ENCODE measurements around the gene LRGUK. TPM values are rescaled to one million over a fixed set of nuclear protein-coding genes. Genes with fewer than 3 reads are reported as not detected.

The LRGUK gene
- total RNA-seq, 3 donors from 2014 or later (not counting 1 experiment from before 2014, with no cell fraction given): 0.90 to 1.7 (median 0.92) TPM

DNA sequence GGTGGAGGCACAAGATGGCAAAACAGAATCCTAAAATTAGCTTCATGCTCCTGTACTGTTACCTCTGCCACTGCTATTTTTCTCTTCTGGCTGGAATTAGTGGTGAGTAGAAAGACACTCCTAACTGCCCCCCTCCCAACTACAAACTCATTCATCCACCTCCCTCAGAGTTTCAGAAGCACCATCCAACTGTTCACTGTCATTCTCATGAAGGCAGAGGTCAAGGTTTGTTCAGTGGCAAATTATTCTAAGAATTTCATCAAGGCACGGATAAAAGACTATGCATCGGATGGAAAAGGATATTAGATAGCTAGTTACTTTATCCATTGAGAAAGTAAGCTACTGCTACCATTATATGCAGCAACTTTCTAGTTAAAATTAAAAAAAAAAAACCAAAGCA is 59.7 kb downstream of the LRGUK start:
- intact Hi-C loops (cut with micrococcal nuclease): no loop called here
- H3K27me3 ChIP-seq (ENCODE audit: control insufficient read depth, insufficient read depth, low read length): no peaks in the 10 kb centered on the region
- H3K4me1 ChIP-seq (ENCODE audit: control insufficient read depth, insufficient read depth, low read length): no peaks in the 10 kb centered on the region
- no peak for TF ChIP-seq CTCF (IDR thresholded peaks at IDR 0.05)
- H3K27ac ChIP-seq (ENCODE audit: low read length): no peak overlapping the region
- H3K27me3 Mint-ChIP-seq (ENCODE audit: low read depth in 2 of 2): peaks cover 0 to 6% of the 10 kb centered on the region in 2 donors
- no peaks in the 10 kb centered on the region for H3K36me3 ChIP-seq (ENCODE audit: control insufficient read depth, insufficient read depth, low read length)
- no peak overlapping the region for H3K4me3 ChIP-seq (ENCODE audit: low read length)
- no peaks in the 10 kb centered on the region for H3K9me3 ChIP-seq (ENCODE audit: control insufficient read depth, insufficient read depth, low read length)
- H3K4me3 Mint-ChIP-seq: no peak overlapping the region
- H3K27ac Mint-ChIP-seq: no peak overlapping the region
- no peaks in the 10 kb centered on the region for H3K36me3 Mint-ChIP-seq
- ATAC-seq: no peak
- H3K9me3 Mint-ChIP-seq: no peaks in the 10 kb centered on the region
- no peaks in the 10 kb centered on the region for H3K4me1 Mint-ChIP-seq
- no peak for DNase-seq
- no CpG with 5 or more reads among the region's 2 CpGs for WGBS (ENCODE audit: insufficient coverage)

- intact Hi-C loops (cut with micrococcal nuclease): no loop called here
- DNase-seq: no peak
- Histone ChIP-seq H3K27me3 (ENCODE audit: control insufficient read depth, insufficient read depth, low read length) (no peaks in the 10 kb centered on the region), H3K9me3 (ENCODE audit: control insufficient read depth, insufficient read depth, low read length) (no peaks in the 10 kb centered on the region), H3K4me3 (ENCODE audit: low read length) (no peak overlapping the region), H3K27ac (ENCODE audit: low read length) (no peak overlapping the region), H3K36me3 (ENCODE audit: control insufficient read depth, insufficient read depth, low read length) (no peaks in the 10 kb centered on the region), H3K4me1 (ENCODE audit: control insufficient read depth, insufficient read depth, low read length) (no peaks in the 10 kb centered on the region)
- Mint-ChIP-seq H3K4me3 (no peak overlapping the region), H3K27ac (no peak overlapping the region), H3K27me3 (ENCODE audit: low read depth in 2 of 2) (peaks cover 0 to 3% of the 10 kb centered on the region in 2 donors), H3K4me1 (no peaks in the 10 kb centered on the region), H3K36me3 (no peaks in the 10 kb centered on the region), H3K9me3 (no peaks in the 10 kb centered on the region)
- WGBS (ENCODE audit: insufficient coverage): 100% methylated on average over 1 of the region's 1 CpG
- ATAC-seq: no peak
- no peak for TF ChIP-seq CTCF (IDR thresholded peaks at IDR 0.05)
These were observed 60.8 kb downstream of the LRGUK start for GRCh38 chr7:134187893-134188292.

- Mint-ChIP-seq H3K4me1 (no peaks in the 10 kb centered on the region), H3K27ac (no peak overlapping the region), H3K9me3 (no peaks in the 10 kb centered on the region), H3K27me3 (ENCODE audit: low read depth in 2 of 2) (peaks cover 0 to 3% of the 10 kb centered on the region in 2 donors), H3K4me3 (no peak overlapping the region), H3K36me3 (no peaks in the 10 kb centered on the region)
- H3K4me3 ChIP-seq (ENCODE audit: low read length): no peak overlapping the region
- no peak for ATAC-seq
- no peaks in the 10 kb centered on the region for H3K36me3 ChIP-seq (ENCODE audit: control insufficient read depth, insufficient read depth, low read length)
- DNase-seq: no peak
- WGBS (ENCODE audit: insufficient coverage): 93% methylated on average over 4 of the region's 4 CpGs
- intact Hi-C loops (cut with micrococcal nuclease): no loop called here
- H3K27ac ChIP-seq (ENCODE audit: low read length): no peak overlapping the region
- TF ChIP-seq CTCF (IDR thresholded peaks at IDR 0.05): no peak
- no peaks in the 10 kb centered on the region for H3K9me3 ChIP-seq (ENCODE audit: control insufficient read depth, insufficient read depth, low read length)
- H3K27me3 ChIP-seq (ENCODE audit: control insufficient read depth, insufficient read depth, low read length): no peaks in the 10 kb centered on the region
- no peaks in the 10 kb centered on the region for H3K4me1 ChIP-seq (ENCODE audit: control insufficient read depth, insufficient read depth, low read length)
These were observed 61.2 kb downstream of the LRGUK start for GRCh38 chr7:134188311-134188710.

DNA sequence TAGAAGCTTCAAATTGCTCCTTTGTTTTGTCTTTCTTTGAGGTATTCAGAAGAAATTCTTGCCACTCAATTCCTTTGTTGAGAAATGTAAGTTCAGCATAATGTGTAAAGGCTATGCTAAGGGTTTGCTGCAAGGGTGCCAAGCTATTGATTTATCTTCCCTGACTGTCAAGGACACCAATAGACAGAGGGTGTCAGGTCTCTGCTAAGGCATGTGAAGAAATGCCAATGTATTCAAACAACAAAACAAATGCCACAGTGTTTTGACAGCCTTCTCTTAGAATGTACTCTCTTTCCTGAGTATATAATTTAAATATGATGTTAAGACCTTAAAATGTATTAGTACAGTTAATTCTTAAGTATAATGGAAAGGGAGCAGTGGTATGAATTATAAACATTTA is 62.4 kb downstream of the LRGUK start:
- peaks cover 0 to 3% of the 10 kb centered on the region in 2 donors for H3K27me3 Mint-ChIP-seq (ENCODE audit: low read depth in 2 of 2)
- H3K4me1 ChIP-seq (ENCODE audit: control insufficient read depth, insufficient read depth, low read length): no peaks in the 10 kb centered on the region
- H3K9me3 ChIP-seq (ENCODE audit: control insufficient read depth, insufficient read depth, low read length): no peaks in the 10 kb centered on the region
- H3K27me3 ChIP-seq (ENCODE audit: control insufficient read depth, insufficient read depth, low read length): no peaks in the 10 kb centered on the region
- ATAC-seq: no peak
- H3K36me3 ChIP-seq (ENCODE audit: control insufficient read depth, insufficient read depth, low read length): no peaks in the 10 kb centered on the region
- H3K4me3 ChIP-seq (ENCODE audit: low read length): no peak overlapping the region
- no peaks in the 10 kb centered on the region for H3K4me1 Mint-ChIP-seq
- TF ChIP-seq CTCF (IDR thresholded peaks at IDR 0.05): no peak
- no peaks in the 10 kb centered on the region for H3K9me3 Mint-ChIP-seq
- H3K4me3 Mint-ChIP-seq: no peak overlapping the region
- intact Hi-C loops (cut with micrococcal nuclease): no loop called here
- no peaks in the 10 kb centered on the region for H3K36me3 Mint-ChIP-seq
- H3K27ac ChIP-seq (ENCODE audit: low read length): no peak overlapping the region
- no peak overlapping the region for H3K27ac Mint-ChIP-seq
- DNase-seq: no peak

Measured in natural killer cell (primary cell).